Activated CD4-positive, alpha-beta T cell treated with anti-CD3 and anti-CD28 coated beads for 36 hours (primary cell): Measurements from ENCODE around the gene LSG1. TPM values are rescaled to one million over a fixed set of nuclear protein-coding genes. Genes with fewer than 3 reads are reported as not detected.
A peak's percentile ranks its signal among the peaks of the same experiment; 100 is the strongest.

ENCODE experiments used
- ATAC-seq: fragments of 200-7000 bp; cut with Tn5 transposase; one replicate; pipeline ENCODE4 v1.10.0; 2021; ENCODE audit warnings: mild to moderate bottlenecking, moderate library complexity
- CTCF ChIA-PET: fragments of 350-600 bp; sonication (Branson Sonifier 250); formaldehyde crosslinking; loops from one replicate; lab custom pipeline; 2021; ENCODE audit warnings: antibody characterized with exemption; lab: Charles Lee
- POLR2A ChIA-PET: fragments of 350-600 bp; sonication (Branson Sonifier 250); formaldehyde crosslinking; loops from one replicate; lab custom pipeline; 2021; ENCODE audit warnings: antibody characterized with exemption, inconsistent platforms; lab: Charles Lee
- DNase-seq: peaks from one replicate; pipeline ENCODE4 v3.0.0-alpha.2; 2020
- H3K27ac Mint-ChIP-seq: one replicate; pipeline ENCODE4 v1.8.0; 2021; ENCODE audit warnings: mixed read lengths
- H3K27me3 Mint-ChIP-seq: one replicate; pipeline ENCODE4 v1.8.0; 2021; ENCODE audit warnings: mixed read lengths
- H3K36me3 Mint-ChIP-seq: one replicate; pipeline ENCODE4 v1.8.0; 2021; ENCODE audit warnings: low read depth, mixed read lengths
- H3K4me1 Mint-ChIP-seq: one replicate; pipeline ENCODE4 v1.8.0; 2021; ENCODE audit warnings: mixed read lengths
- H3K4me3 Mint-ChIP-seq: one replicate; pipeline ENCODE4 v1.8.0; 2021; ENCODE audit warnings: mild to moderate bottlenecking, moderate library complexity, mixed read lengths
- H3K9me3 Mint-ChIP-seq: one replicate; pipeline ENCODE4 v1.8.0; 2021; ENCODE audit warnings: low read depth, mixed read lengths
- intact Hi-C, 2 experiments: fragments of 100-400 bp; cut with DNase I in 1 of 2; cut with micrococcal nuclease in 1 of 2; formaldehyde crosslinking; loops; one replicate each; pipeline versions ENCODE4 v1.14.2 to v1.15.1; 2022 to 2024; cut with DNase I, micrococcal nuclease
- total RNA-seq, 2 experiments: library from RNA; stranded (reverse); gene quantifications; one replicate each; pipeline ENCODE4 v1.2.3, GENCODE V29; 2021

Gene LSG1
- total RNA-seq, 2 experiments from 2014 or later, result 41.4 to 43.9 TPM

- no peak for DNase-seq
- ATAC-seq, result no peak
- no peak overlapping the region for H3K27ac Mint-ChIP-seq
- ChIA-PET POLR2A (no interaction called here), CTCF (no interaction called here)
- H3K27me3 Mint-ChIP-seq, result no peaks in the 10 kb centered on the region
- no peak overlapping the region for H3K4me3 Mint-ChIP-seq
- intact Hi-C loops, result no loop called here
- peaks cover 4% of the 10 kb centered on the region for H3K9me3 Mint-ChIP-seq
- H3K36me3 Mint-ChIP-seq, result no peaks in the 10 kb centered on the region
- no peaks in the 10 kb centered on the region for H3K4me1 Mint-ChIP-seq
Observed at GRCh38 chr3:194705761-194706160, 33.8 kb upstream of the LSG1 start.

GRCh38 chr3:194705227-194705626 lies 33.2 kb upstream of the LSG1 start:
- DNase-seq (no peak), ATAC-seq (no peak)
- intact Hi-C loops, result no loop called here
- Mint-ChIP-seq H3K9me3 (peaks cover 4% of the 10 kb centered on the region), H3K4me1 (no peaks in the 10 kb centered on the region), H3K27me3 (no peaks in the 10 kb centered on the region), H3K4me3 (no peak overlapping the region), H3K36me3 (no peaks in the 10 kb centered on the region), H3K27ac (no peak overlapping the region)
- POLR2A ChIA-PET, result no interaction called here
- CTCF ChIA-PET, result no interaction called here

DNA sequence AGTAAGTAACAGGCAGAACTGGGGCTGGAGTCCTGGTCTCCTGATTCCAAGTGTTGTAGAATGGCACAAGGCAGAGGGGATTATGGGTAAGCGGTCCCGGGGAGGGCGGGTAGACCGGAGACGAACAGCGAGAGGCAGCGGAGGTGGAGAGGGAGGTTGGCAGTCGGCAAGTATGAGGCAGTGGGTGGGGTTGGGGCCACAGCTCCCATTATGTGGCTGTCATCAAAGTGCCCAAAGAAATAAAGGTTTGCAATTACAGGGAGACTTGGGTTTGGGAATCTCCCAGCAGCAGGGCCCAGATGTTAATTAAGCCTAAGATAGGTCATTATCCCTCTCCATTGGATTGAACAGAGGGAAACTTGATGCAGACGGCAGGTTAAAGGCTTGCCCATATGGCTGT lies 30.6 kb upstream of the LSG1 start:
- Mint-ChIP-seq H3K4me3 (no peak overlapping the region), H3K36me3 (no peaks in the 10 kb centered on the region), H3K27ac (no peak overlapping the region), H3K27me3 (peaks cover 2% of the 10 kb centered on the region), H3K4me1 (no peaks in the 10 kb centered on the region), H3K9me3 (no peaks in the 10 kb centered on the region)
- ATAC-seq (no peak), DNase-seq (no peak)
- ChIA-PET CTCF (interaction anchor here (1.0 kb wide), 1 partner anchor 15 kb away, joined by 5 read pairs; no protein-coding TSS in a partner anchor), POLR2A (no interaction called here)
- intact Hi-C loops, result no loop called here

- ChIA-PET POLR2A (no interaction called here), CTCF (no interaction called here)
- no peak for ATAC-seq
- Mint-ChIP-seq H3K4me1 (no peaks in the 10 kb centered on the region), H3K27ac (no peak overlapping the region), H3K27me3 (peaks cover 11% of the 10 kb centered on the region), H3K4me3 (no peak overlapping the region), H3K9me3 (no peaks in the 10 kb centered on the region), H3K36me3 (no peaks in the 10 kb centered on the region)
- intact Hi-C loops, result no loop called here
- DNase-seq, result no peak
Observed at GRCh38 chr3:194696702-194697101, 24.7 kb upstream of the LSG1 start.

GRCh38 chr3:194691481-194692283 lies 19.7 kb upstream of the LSG1 start:
- DNase-seq (no peak), ATAC-seq (no peak)
- Mint-ChIP-seq H3K36me3 (peaks cover 2% of the 10 kb centered on the region), H3K4me3 (no peak overlapping the region), H3K4me1 (peaks cover 29% of the 10 kb centered on the region), H3K27ac (no peak overlapping the region), H3K9me3 (no peaks in the 10 kb centered on the region), H3K27me3 (peaks cover 28% of the 10 kb centered on the region)
- POLR2A ChIA-PET, result interaction anchor here (0.5 to 0.6 kb wide), 2 partner anchors 175 to 749 kb away, joined by 3 to 4 read pairs; no protein-coding TSS in a partner anchor
- intact Hi-C loops, result no loop called here
- CTCF ChIA-PET, result interaction anchor here (0.7 to 1.1 kb wide), 3 partner anchors 9 to 530 kb away, joined by 3 to 9 read pairs (median 3); no protein-coding TSS in a partner anchor

- Mint-ChIP-seq H3K4me3 (no peak overlapping the region), H3K4me1 (peaks cover 33% of the 10 kb centered on the region), H3K27ac (no peak overlapping the region)
Observed at GRCh38 chr3:194690501-194691372, 18.7 kb upstream of the LSG1 start.

GRCh38 chr3:194689493-194689944 lies 17.5 kb upstream of the LSG1 start:
- ATAC-seq, result no peak
- peak; percentile 33 for DNase-seq
- peak overlapping the region; percentile 29 for H3K4me3 Mint-ChIP-seq
- ChIA-PET CTCF (interaction anchor here (0.6 to 9.1 kb wide), 3 partner anchors 17 to 580 kb away, joined by 3 to 156 read pairs (median 3); partner anchors contain the start of gene LSG1), POLR2A (interaction anchor here (0.5 kb wide), 1 partner anchor 23 kb away, joined by 4 read pairs; no protein-coding TSS in a partner anchor)
- H3K36me3 Mint-ChIP-seq, result peaks cover 2% of the 10 kb centered on the region
- peaks cover 26% of the 10 kb centered on the region for H3K27me3 Mint-ChIP-seq
- intact Hi-C loops, result loop anchor here (5.0 to 10.0 kb wide), 6 partner anchors 258 to 853 kb away; partner anchors contain the start of genes ACAP2 (in 1 of the 2) and PPP1R2 (in 1 of the 2)
- H3K27ac Mint-ChIP-seq, result no peak overlapping the region
- H3K4me1 Mint-ChIP-seq, result peaks cover 45% of the 10 kb centered on the region
- H3K9me3 Mint-ChIP-seq, result no peaks in the 10 kb centered on the region

More at GRCh38 chr3:194690501-194691372, 18.7 kb upstream of the LSG1 start:
- H3K27me3 Mint-ChIP-seq, result peaks cover 24% of the 10 kb centered on the region
- ChIA-PET CTCF (interaction anchor here (0.7 to 1.1 kb wide), 4 partner anchors 8 to 531 kb away, joined by 3 to 9 read pairs (median 3); no protein-coding TSS in a partner anchor), POLR2A (interaction anchor here (0.6 kb wide), 1 partner anchor 750 kb away, joined by 3 read pairs; no protein-coding TSS in a partner anchor)
- intact Hi-C loops, result no loop called here
- no peak for ATAC-seq
- H3K9me3 Mint-ChIP-seq, result no peaks in the 10 kb centered on the region
- no peak for DNase-seq
- peaks cover 2% of the 10 kb centered on the region for H3K36me3 Mint-ChIP-seq

DNA sequence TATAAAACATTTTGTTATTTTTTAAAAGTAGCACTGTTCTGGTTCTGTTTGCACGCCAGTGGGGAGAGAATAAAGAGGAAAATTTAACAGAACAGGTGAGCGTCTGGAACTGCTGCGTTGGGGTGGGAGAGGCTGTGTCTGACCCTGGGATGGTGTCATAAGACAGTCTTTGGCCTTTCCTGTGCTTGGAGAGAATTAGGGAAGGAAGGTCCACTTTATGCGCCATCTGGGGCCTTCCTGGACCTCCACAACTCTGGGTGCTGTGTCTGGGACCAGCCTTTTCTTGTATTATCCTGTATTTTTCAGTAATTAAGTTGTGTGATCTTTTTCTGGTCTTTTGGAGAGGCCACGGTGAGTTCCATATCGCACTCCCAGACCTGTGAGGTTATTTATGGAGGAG lies 17.0 kb upstream of the LSG1 start:
- Mint-ChIP-seq H3K27ac (no peak overlapping the region), H3K36me3 (peaks cover 2% of the 10 kb centered on the region), H3K4me3 (no peak overlapping the region), H3K27me3 (peaks cover 29% of the 10 kb centered on the region), H3K4me1 (peaks cover 51% of the 10 kb centered on the region), H3K9me3 (no peaks in the 10 kb centered on the region)
- intact Hi-C loops, result loop anchor here (5.0 to 10.0 kb wide), 6 partner anchors 258 to 853 kb away; partner anchors contain the start of genes ACAP2 (in 1 of the 2) and PPP1R2 (in 1 of the 2)
- DNase-seq, result no peak
- ChIA-PET POLR2A (no interaction called here), CTCF (interaction anchor here (9.1 kb wide), 1 partner anchor 16 kb away, joined by 156 read pairs; the partner anchor contains the start of gene LSG1)
- ATAC-seq, result no peak

GRCh38 chr3:194688200-194688740 lies 16.3 kb upstream of the LSG1 start:
- H3K9me3 Mint-ChIP-seq, result no peaks in the 10 kb centered on the region

GRCh38 chr3:194687638-194688199 lies 15.7 kb upstream of the LSG1 start:
- peaks cover 36% of the 10 kb centered on the region for H3K27me3 Mint-ChIP-seq
- H3K9me3 Mint-ChIP-seq, result no peaks in the 10 kb centered on the region
- peaks cover 58% of the 10 kb centered on the region for H3K4me1 Mint-ChIP-seq
- peak; percentile 86 for DNase-seq
- H3K27ac Mint-ChIP-seq, result peak overlapping the region; percentile 69
- peak; percentile 57 for ATAC-seq
- ChIA-PET POLR2A (interaction anchor here (1.0 to 1.9 kb wide), 2 partner anchors 12 to 16 kb away, joined by 3 to 7 read pairs; partner anchors contain the start of gene LSG1), CTCF (interaction anchor here (0.6 to 9.1 kb wide), 18 partner anchors 12 to 656 kb away, joined by 3 to 156 read pairs (median 4); partner anchors contain the start of genes LSG1 and TMEM44)
- peak overlapping the region; percentile 78 for H3K4me3 Mint-ChIP-seq
- peaks cover 2% of the 10 kb centered on the region for H3K36me3 Mint-ChIP-seq
- intact Hi-C loops, result loop anchor here (1.0 to 10.0 kb wide), 7 partner anchors 260 to 855 kb away; partner anchors contain the start of genes ACAP2 (in 1 of the 2) and PPP1R2 (in 1 of the 2)

More at GRCh38 chr3:194688200-194688740, 16.3 kb upstream of the LSG1 start:
- Mint-ChIP-seq H3K4me3 (peak overlapping the region; percentile 7), H3K4me1 (peaks cover 53% of the 10 kb centered on the region), H3K36me3 (peaks cover 2% of the 10 kb centered on the region), H3K27me3 (peaks cover 33% of the 10 kb centered on the region), H3K27ac (no peak overlapping the region)
- intact Hi-C loops, result loop anchor here (5.0 to 10.0 kb wide), 6 partner anchors 259 to 854 kb away; partner anchors contain the start of genes ACAP2 (in 1 of the 2) and PPP1R2 (in 1 of the 2)
- POLR2A ChIA-PET, result interaction anchor here (1.0 to 1.9 kb wide), 2 partner anchors 13 to 16 kb away, joined by 3 to 7 read pairs; partner anchors contain the start of gene LSG1
- CTCF ChIA-PET, result interaction anchor here (0.6 to 9.1 kb wide), 11 partner anchors 11 to 657 kb away, joined by 3 to 156 read pairs (median 4); partner anchors contain the start of gene LSG1
- ATAC-seq (no peak), DNase-seq (peak; percentile 30)
